HG03060 (cell line): Measurements from ENCODE around the gene SENP7.
"Not testable (repeated sequence)": the region's sequence is repeated elsewhere in the genome, so short reads cannot be mapped to it uniquely, and the experiment has no call there.

ENCODE experiments used
- ATAC-seq: cut with Tn5 transposase; IDR thresholded peaks from one replicate; pipeline ENCODE4 v1.9.1; 2021; ENCODE audit warnings: low read depth, moderate number of reproducible peaks; ENCODE audit not compliant: unreplicated experiment

SENP7 gene

DNA sequence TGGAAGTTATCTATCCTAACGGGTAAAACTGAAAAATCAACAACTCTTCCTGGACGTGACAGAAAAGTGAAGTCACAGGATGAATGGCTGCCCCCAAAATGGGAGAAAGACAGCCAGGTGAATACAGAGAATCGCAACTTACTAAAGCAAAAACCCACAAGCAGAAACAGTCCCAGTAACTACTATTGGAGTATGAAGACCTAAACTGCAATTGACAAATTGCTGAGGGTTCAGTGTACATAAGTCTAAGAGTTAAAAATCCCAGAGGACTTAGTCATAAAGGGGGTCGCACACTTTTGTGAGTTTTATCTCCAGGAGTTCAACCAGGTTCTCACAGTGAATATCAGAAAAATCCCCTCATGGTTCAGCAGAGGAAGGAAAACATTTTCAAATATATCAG, 135.8 kb downstream of the SENP7 start:
- ATAC-seq, result no peak

DNA sequence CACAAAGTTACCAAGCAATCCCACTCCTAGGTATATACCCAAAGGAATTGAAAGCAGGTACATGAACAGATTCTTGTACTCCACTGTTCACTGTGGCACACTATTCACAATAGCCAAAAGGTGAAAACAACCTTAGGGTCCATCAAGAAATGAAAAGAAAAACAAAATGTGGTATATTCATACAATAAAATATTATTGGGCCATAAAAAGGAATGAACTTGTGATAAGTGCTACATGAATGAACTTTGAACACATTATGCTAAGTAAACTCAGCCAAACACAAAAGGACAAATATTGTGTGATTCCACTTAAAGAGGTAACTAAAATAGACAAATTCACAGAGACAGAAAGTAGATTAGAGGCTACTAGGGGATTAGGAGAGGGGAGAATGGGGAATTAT, 137.4 kb downstream of the SENP7 start:
- ATAC-seq, result no peak

GRCh38 chr3:101362406-101362805, 150.6 kb downstream of the SENP7 start:
- no peak for ATAC-seq

DNA sequence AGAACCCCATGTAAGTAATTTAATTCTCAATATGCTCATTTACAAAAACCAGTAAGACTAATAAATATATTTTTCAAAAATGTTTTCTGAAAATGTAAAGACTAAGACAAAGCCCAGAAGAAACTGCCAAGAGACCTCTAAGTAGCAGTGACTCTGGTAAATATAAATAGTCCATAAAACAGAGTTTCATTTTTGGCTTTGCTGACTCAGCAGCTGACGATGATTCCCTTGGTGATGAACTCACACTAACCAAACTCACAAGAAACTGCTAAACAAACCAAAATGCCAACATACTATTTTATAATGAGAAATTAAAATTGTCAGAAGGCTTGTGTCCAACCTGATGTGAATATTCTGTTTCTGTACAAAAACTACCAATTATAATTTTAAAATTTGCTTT, 161.2 kb downstream of the SENP7 start:
- ATAC-seq, result no peak

- no peak for ATAC-seq
Observed at GRCh38 chr3:101340591-101340990, 172.4 kb downstream of the SENP7 start.

GRCh38 chr3:101333883-101334282, 179.1 kb downstream of the SENP7 start:
- no peak for ATAC-seq

DNA sequence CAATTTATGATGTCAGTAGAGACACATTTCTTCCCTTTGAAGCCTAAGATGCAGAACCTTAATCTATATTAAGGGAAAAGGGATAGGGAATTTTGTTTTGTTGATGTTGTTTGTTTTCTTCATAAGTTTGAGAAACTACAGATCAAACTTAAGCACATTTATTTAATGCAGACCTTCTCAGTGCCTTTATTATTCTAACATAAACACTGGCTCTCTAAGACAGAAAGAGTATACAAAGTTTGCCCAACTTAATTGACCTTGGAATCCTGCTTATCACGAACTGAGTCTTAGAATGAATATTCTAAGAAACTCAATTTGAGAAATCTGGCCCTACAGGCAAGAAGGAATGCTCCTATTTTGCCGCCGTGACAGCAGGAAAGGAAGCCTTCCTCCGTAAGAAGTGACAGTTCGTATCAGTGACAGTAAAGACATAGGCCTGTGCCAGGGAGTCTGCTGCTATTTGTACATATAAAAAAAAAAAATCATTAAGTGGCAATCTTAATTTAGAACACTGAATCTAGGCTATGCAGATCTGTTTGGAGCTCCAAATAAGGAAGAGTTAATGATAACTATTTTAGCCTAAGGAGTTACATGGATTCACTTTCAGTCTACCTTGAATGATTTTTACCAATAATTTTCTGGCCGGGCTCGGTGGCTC, 183.9 kb downstream of the SENP7 start:
- ATAC-seq, result no peak

DNA sequence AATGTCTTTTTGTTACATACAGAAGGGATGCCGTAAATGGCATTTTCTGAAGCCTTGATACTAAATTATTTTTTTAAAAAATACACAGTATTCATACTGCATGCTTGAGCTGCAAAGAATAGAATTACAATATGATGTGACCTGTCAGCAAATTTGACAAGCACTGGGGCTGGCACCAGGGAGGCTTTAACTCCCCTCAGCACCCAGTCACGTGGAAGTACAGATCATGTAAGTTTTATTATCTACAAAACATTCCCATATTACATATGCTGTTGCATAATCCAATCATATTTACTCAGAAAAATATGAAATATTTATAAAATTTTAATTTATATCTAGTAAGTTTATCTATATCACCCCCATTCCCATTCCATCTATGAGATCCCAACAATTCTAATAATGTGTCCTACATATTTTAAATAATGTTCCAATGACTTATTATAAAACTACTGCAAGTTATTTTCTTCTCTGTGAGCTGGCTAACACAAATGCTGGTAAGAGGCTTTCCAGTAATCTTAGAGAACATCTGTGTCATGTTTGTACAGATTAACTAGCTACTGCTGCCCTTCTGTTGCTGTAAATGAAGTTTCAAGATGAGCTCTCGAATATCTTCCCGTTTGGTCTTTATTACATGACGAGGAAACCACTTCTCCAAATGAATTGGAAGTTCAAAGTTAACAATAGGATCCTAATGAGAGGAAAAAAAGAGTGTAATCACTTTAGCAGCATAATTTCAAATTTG, 187.4 kb downstream of the SENP7 start:
- ATAC-seq, result no peak

DNA sequence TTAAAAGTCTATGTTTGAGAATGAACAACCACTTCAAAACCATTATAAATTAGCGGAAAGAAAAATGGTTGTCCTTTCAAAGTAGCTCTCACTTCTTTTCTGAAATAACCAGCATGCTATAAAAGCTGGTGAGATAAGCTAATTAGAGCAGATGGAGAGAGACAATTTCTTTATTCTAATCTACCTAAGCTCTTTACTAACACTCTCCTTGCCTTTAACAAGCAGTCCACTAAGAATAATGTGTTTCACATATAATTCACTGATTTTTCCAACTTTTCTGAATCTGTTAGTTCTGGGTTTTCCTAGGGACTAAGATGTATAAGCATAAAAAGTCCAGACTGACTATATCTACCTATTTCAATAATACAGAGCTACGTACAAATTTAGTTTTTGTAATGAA, 192.5 kb downstream of the SENP7 start, which contains the start of gene IMPG2:
Gene IMPG2, minus strand, starts transcription at position 101 of the 400 bp plus-strand sequence. CDS start 203 bp downstream, outside the sequence.
- no peak for ATAC-seq

DNA sequence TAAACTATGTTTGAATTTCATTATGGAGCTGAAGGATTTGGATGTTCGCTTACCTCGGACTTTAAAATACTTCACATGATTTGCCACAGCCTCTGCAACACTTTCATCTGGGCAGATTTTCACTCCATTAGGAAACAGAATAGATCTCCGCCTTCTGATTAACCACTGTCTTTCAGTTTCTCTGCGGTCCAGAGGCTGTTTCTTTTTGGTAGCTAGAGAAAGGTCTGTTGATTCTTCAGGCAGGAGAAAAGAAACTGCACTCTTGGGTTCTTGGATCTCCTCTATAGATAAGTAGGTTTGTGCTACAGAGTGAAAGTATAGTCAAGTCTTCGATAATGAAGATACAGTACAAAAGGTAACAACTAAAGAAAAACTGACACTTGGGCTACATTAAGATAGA, 193.5 kb downstream of the SENP7 start:
- ATAC-seq, result no peak

DNA sequence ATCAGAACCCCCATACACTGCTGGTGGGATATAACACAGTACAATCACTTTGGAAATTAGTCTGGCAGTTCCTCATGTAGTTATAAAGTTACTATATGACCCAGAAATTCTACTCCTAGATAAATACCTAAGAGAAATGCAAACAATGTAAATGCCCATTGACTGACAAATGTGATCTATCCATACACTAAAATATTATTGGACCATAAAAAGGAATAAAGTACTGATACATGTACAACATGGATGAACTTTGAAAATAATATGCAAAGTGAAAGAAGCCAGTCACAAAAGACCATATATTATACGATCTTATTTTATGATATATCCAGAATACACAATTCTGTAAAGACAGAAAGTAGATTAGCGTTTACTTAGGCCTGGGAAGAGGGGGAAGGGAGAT, 200.5 kb downstream of the SENP7 start:
- ATAC-seq, result no peak

DNA sequence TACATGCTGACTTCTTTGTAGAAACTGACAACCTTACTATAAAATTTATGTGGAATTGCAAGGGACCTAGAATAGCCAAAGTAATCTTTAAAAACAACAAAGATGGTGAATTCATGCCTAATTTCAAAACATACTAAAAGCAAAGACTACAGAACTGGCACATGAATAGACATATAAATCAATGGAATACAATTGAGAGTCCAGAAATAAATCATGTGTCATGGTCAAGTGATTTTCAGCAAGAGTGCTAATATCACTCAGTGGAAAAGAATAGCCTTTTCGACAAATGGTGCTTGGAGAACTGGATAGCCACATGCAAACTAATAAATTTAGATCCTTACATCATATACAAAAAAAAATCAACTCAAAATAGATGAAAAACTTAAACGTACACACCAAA, 201.3 kb downstream of the SENP7 start:
- ATAC-seq, result no peak

DNA sequence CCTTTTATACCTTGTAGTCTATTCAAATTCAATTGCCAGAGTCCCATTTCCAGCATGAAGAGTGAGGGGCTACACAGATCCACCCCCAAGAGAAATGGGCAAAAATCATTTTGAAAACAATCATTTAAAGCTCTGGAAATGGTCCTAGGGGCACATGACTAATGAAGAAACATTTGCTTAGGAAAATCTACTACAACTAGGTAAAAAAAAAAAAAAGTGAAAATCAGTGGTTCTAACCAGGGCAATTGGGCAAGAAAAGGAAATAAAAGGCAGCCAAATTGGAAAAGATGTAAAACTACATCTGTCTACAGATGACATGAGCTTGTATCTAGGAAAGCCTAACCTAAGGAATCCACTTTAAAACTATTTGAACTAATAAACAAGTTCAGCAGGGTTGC, 202.0 kb downstream of the SENP7 start:
- ATAC-seq, result no peak

DNA sequence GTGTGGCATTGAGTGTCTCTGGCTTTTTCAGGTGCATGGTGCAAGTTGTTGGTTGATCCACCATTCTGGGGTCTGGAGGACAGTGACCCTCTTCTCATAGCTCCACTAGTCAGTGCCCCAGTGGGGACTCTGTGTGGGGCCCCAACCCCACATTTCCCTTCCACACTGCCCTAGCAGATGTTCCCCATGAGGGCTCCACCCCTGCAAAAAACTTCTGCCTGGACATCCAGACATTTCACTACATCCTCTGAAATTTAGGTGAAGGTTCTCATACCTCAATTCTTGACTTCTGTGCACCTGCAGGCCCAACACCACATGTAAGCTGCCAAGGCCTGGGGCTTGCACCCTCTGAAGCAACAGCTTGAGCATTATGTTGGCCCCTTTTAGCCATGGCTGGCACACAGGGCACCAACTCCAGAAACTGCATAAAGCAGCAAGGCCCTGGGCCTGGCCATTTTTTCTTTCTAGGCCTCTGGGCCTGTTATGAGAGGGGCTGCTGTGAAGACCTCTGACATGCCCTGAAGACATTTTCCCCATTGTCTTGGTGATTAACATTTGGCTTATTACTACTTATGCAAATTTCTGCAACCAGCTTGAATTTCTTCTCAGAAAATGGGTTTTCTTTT, 204.8 kb downstream of the SENP7 start:
- ATAC-seq, result not testable (repeated sequence)

DNA sequence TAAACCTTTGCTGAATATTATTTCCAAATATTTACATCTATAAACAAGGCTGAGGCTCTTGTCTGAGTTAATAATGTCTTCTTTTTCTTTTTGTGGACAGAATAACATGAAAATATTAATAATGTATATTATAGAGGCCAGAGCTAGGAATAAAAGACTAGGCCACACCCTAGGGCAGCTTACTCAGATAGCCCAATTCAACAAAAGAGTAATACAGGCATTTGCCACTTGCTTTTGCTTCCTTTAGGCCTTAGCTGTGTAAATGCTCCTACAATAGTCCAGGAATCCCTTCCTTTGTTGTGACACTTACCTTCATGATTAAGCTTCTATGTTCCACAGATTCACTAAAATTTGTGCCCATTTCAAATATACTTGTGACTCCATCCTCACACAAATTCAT, 209.2 kb downstream of the SENP7 start:
- ATAC-seq, result no peak

GRCh38 chr3:101303089-101303731, 209.8 kb downstream of the SENP7 start:
- no peak for ATAC-seq

GRCh38 chr3:101300073-101300472, 212.9 kb downstream of the SENP7 start:
- no peak for ATAC-seq

- ATAC-seq, result no peak
Observed at GRCh38 chr3:101292027-101292426, 221.0 kb downstream of the SENP7 start.

GRCh38 chr3:101288294-101288693, 224.7 kb downstream of the SENP7 start:
- no peak for ATAC-seq

DNA sequence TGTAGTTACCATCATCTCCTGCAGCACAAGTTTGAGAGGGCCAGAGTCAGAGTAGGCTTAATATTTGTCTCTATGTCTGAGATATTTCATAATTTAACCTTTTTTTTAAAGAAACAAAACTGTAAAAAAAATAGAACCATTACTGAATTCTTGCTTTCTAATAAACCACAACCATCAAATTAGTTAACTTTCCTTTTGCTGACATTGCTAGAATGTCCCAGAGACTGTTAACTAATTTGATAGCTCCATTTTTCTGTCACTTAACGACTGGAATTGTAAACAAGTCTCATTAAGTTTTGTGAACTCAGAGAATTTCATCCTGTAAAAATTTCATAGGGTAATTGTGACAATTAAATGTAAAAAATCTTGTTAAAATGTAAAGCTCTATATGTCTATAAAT, 228.3 kb downstream of the SENP7 start:
- ATAC-seq, result no peak

GRCh38 chr3:101281521-101282030, 231.4 kb downstream of the SENP7 start:
- no peak for ATAC-seq
